Measurements from ENCODE around the gene C11orf97.
"Not testable (repeated sequence)": the region's sequence is repeated elsewhere in the genome, so short reads cannot be mapped to it uniquely, and the experiment has no call there.

GRCh38 chr11:94555752-94556329 lies 43.6 kb downstream of the C11orf97 start:
- TF ChIP-seq POLR2A (IDR thresholded peaks at IDR 0.05): not testable (repeated sequence)
- TF ChIP-seq, protein P1, sequence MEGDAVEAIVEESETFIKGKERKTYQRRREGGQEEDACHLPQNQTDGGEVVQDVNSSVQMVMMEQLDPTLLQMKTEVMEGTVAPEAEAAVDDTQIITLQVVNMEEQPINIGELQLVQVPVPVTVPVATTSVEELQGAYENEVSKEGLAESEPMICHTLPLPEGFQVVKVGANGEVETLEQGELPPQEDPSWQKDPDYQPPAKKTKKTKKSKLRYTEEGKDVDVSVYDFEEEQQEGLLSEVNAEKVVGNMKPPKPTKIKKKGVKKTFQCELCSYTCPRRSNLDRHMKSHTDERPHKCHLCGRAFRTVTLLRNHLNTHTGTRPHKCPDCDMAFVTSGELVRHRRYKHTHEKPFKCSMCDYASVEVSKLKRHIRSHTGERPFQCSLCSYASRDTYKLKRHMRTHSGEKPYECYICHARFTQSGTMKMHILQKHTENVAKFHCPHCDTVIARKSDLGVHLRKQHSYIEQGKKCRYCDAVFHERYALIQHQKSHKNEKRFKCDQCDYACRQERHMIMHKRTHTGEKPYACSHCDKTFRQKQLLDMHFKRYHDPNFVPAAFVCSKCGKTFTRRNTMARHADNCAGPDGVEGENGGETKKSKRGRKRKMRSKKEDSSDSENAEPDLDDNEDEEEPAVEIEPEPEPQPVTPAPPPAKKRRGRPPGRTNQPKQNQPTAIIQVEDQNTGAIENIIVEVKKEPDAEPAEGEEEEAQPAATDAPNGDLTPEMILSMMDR (IDR thresholded peaks at IDR 0.05): not testable (repeated sequence)
